HepG2 (cell line): ENCODE data around the gene BCAP29. TPM values are rescaled to one million over a fixed set of nuclear protein-coding genes. Genes with fewer than 3 reads are reported as not detected.

ENCODE experiments used
- ATAD3A ChIP-seq: sonication (generic); formaldehyde crosslinking; IDR thresholded peaks from 2 replicates; pipeline ENCODE4 v1.4.0; 2020; ENCODE audit warnings: missing genetic modification reagents
- ATF1 ChIP-seq: IDR thresholded peaks from 2 replicates; pipeline ENCODE4 v1.6.1; 2016; ENCODE audit warnings: mild to moderate bottlenecking, control low read depth
- BORCS8-MEF2B ChIP-seq: sonication (generic); formaldehyde crosslinking; IDR thresholded peaks from 2 replicates; pipeline ENCODE4 v1.8.0; 2022; ENCODE audit warnings: mild to moderate bottlenecking, missing genetic modification reagents
- ERF ChIP-seq: IDR thresholded peaks from 2 replicates; pipeline ENCODE4 v1.6.1; 2018; ENCODE audit warnings: missing biosample characterization, missing genetic modification reagents
- ETS1 ChIP-seq: sonication (generic); formaldehyde crosslinking; IDR thresholded peaks from 2 replicates; pipeline ENCODE4 v1.4.0; 2020; ENCODE audit warnings: missing genetic modification reagents
- FOXP1 ChIP-seq, 2 experiments: fragments of 450-650 bp in 1 of 2; IDR thresholded peaks; 2 replicates each; pipeline ENCODE4 v1.6.1; 2017 to 2018; ENCODE audit warnings: antibody characterized with exemption in 1 of 2
- HOXA7 ChIP-seq: sonication (generic); formaldehyde crosslinking; IDR thresholded peaks from 2 replicates; pipeline ENCODE4 v1.8.1; 2022; ENCODE audit warnings: mild to moderate bottlenecking, missing genetic modification reagents, moderate library complexity
- KDM5A ChIP-seq: fragments of 200-600 bp; sonication (generic); IDR thresholded peaks from 2 replicates; pipeline ENCODE4 v1.7.0; 2018; ENCODE audit warnings: antibody characterized with exemption, mild to moderate bottlenecking, low read length, borderline replicate concordance
- NFKB2 ChIP-seq: sonication (generic); formaldehyde crosslinking; IDR thresholded peaks from 2 replicates; pipeline ENCODE4 v1.4.0; 2020; ENCODE audit warnings: missing genetic modification reagents, borderline replicate concordance
- RBM39 ChIP-seq: fragments of 200-400 bp; formaldehyde crosslinking; IDR thresholded peaks from one replicate; pipeline ENCODE4 v1.6.1; 2018; ENCODE audit warnings: antibody characterized with exemption, mild to moderate bottlenecking, low read depth, low read length; ENCODE audit not compliant: poor library complexity, severe bottlenecking
- SCMH1 ChIP-seq: sonication (generic); formaldehyde crosslinking; IDR thresholded peaks from 2 replicates; pipeline ENCODE4 v1.9.0; 2021; ENCODE audit warnings: missing genetic modification reagents, mild to moderate bottlenecking, borderline replicate concordance
- SNAPC4 ChIP-seq: sonication (generic); formaldehyde crosslinking; IDR thresholded peaks from 2 replicates; pipeline ENCODE4 v1.4.0; 2020; ENCODE audit warnings: mild to moderate bottlenecking, missing genetic modification reagents
- TAF1 ChIP-seq: sonication (generic); formaldehyde crosslinking; IDR thresholded peaks from 2 replicates; pipeline ENCODE4 v1.4.0; 2020; ENCODE audit warnings: missing genetic modification reagents
- TBX3 ChIP-seq: fragments of 450-650 bp; IDR thresholded peaks from 2 replicates; pipeline ENCODE4 v1.6.1; 2017; ENCODE audit warnings: antibody characterized with exemption, mild to moderate bottlenecking, inconsistent platforms, borderline replicate concordance
- ZBTB39 ChIP-seq: sonication (generic); formaldehyde crosslinking; IDR thresholded peaks from 2 replicates; pipeline ENCODE4 v1.5.0; 2020; ENCODE audit warnings: missing genetic modification reagents
- ZC3H13 ChIP-seq: sonication (generic); formaldehyde crosslinking; IDR thresholded peaks from 2 replicates; pipeline ENCODE4 v1.8.1; 2023; ENCODE audit warnings: mild to moderate bottlenecking, missing genetic modification reagents, moderate library complexity
- ZNF567 ChIP-seq: sonication (generic); formaldehyde crosslinking; IDR thresholded peaks from 2 replicates; pipeline ENCODE4 v1.8.1; 2023; ENCODE audit warnings: mild to moderate bottlenecking, missing genetic modification reagents, borderline replicate concordance
- ZNF576 ChIP-seq: sonication (generic); formaldehyde crosslinking; IDR thresholded peaks from 2 replicates; pipeline ENCODE4 v1.4.0; 2020; ENCODE audit warnings: mild to moderate bottlenecking, missing genetic modification reagents
- ZNF674 ChIP-seq: sonication (generic); formaldehyde crosslinking; IDR thresholded peaks from 2 replicates; pipeline ENCODE4 v1.5.0; 2020; ENCODE audit warnings: low read depth, mild to moderate bottlenecking, missing genetic modification reagents
- polyA plus RNA-seq, 8 experiments: library from polyadenylated mRNA; depleted of rRNA in 3 of 8; stranded (reverse) in 7 of 8; unstranded in 1 of 8; fragments of >200 nt; fragmentation: Illumina TruSeq in 4 of 8; extraction: Trizol in 4 of 8; gene quantifications; 2 replicates each; pipeline versions ENCODE4 v1.2.1 to v1.2.3, GENCODE V29; 2011 to 2016; ENCODE audit warnings: low read depth in 4 of 8, missing spikeins in 1 of 8, mixed read lengths in 1 of 8; ENCODE audit not compliant: insufficient read depth in 1 of 8
- total RNA-seq, 5 experiments: library from RNA; depleted of rRNA; stranded (reverse); fragments of >200 nt; fragmentation: Illumina TruSeq; extraction: Trizol; gene quantifications; 2 replicates each; pipeline ENCODE4 v1.2.3, GENCODE V29; 2016; ENCODE audit warnings: low read depth in 1 of 5

Gene BCAP29
- total and polyA plus RNA-seq, 2 of the 13 experiments (the other 11 are each of a cell fraction or from before 2014, with no cell fraction given) = 15.3 to 35.6 TPM

- TF ChIP-seq SNAPC4 (CRISPR knock-in tag) (peak; percentile 64; the same call in 1 of the 2 replicates), ATF1 (CRISPR knock-in tag) (peak; percentile 98), SCMH1 (no peak), HOXA7 (CRISPR knock-in tag) (no peak), FOXP1 (IDR thresholded peaks at IDR 0.05) (no peak), FOXP1 (CRISPR knock-in tag; IDR thresholded peaks at IDR 0.05) (no peak), NFKB2 (CRISPR knock-in tag) (peak; percentile 89; the same call in 1 of the 2 replicates), RBM39 (peak; percentile 71), BORCS8-MEF2B (CRISPR knock-in tag) (peak; percentile 65; the same call in 1 of the 2 replicates), ZNF674 (no peak), ATAD3A (no peak), ERF (CRISPR knock-in tag) (peak; percentile 87), ZNF567 (CRISPR knock-in tag) (no peak), TBX3 (peak; percentile 50; the same call in 1 of the 2 replicates), ZNF576 (CRISPR knock-in tag) (0 out of 2 replicates have a peak, but pooled peaks have one; percentile 67), KDM5A (peak; percentile 89), TAF1 (CRISPR knock-in tag) (peak; percentile 91), ZC3H13 (peak; percentile 61; the same call in 1 of the 2 replicates), ZBTB39 (0 out of 2 replicates have a peak, but pooled peaks have one; percentile 5), ETS1 (CRISPR knock-in tag) (no peak)
Measured at GRCh38 chr7:107563775-107564552, 16.1 kb upstream of the BCAP29 start, which contains the start of the genes COG5 and DUS4L (continued).
